ENCODE data around the gene THAP7.

DNA sequence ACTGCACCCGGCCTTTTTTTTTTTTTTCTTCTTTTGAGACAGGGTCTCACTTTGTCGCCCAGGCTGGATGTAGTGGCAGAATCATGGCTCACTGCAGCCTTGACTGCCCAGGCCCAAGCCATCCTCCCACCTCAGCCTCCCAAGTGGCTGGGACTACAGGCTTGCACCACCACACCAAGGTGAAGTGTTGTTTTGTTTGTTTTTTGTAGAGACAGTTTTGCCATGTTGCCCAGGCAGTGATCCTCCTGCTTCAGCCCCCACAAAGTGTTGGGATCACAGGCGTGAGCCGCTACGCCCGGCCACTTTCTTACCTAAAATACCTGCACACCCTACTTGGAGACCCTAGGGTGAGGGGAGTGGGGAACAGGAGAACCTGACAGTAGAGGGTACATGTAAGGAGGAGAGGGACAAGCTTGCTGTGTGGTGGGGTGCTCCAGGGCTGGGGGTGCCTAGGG lies 39.4 kb downstream of the THAP7 start:
- TF ChIP-seq, protein P1, sequence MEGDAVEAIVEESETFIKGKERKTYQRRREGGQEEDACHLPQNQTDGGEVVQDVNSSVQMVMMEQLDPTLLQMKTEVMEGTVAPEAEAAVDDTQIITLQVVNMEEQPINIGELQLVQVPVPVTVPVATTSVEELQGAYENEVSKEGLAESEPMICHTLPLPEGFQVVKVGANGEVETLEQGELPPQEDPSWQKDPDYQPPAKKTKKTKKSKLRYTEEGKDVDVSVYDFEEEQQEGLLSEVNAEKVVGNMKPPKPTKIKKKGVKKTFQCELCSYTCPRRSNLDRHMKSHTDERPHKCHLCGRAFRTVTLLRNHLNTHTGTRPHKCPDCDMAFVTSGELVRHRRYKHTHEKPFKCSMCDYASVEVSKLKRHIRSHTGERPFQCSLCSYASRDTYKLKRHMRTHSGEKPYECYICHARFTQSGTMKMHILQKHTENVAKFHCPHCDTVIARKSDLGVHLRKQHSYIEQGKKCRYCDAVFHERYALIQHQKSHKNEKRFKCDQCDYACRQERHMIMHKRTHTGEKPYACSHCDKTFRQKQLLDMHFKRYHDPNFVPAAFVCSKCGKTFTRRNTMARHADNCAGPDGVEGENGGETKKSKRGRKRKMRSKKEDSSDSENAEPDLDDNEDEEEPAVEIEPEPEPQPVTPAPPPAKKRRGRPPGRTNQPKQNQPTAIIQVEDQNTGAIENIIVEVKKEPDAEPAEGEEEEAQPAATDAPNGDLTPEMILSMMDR (IDR thresholded peaks at IDR 0.05; ENCODE audit: low read depth, low read length) = no peak
- no peak for TF ChIP-seq EZH2phosphoT487 (IDR thresholded peaks at IDR 0.05; ENCODE audit: low read depth)
